22Rv1 (cell line): ENCODE data around the gene BRK1.

Experiments
- ZFX ChIP-seq: fragments of 450-650 bp; IDR thresholded peaks from 2 replicates; pipeline ENCODE4 v1.6.1; 2017; ENCODE audit warnings: antibody characterized with exemption, borderline replicate concordance
- TF ChIP-seq, protein P1 (sequence below): fragments of 450-650 bp; IDR thresholded peaks from 2 replicates; pipeline ENCODE4 v1.5.1; 2017; ENCODE audit warnings: mild to moderate bottlenecking

DNA sequence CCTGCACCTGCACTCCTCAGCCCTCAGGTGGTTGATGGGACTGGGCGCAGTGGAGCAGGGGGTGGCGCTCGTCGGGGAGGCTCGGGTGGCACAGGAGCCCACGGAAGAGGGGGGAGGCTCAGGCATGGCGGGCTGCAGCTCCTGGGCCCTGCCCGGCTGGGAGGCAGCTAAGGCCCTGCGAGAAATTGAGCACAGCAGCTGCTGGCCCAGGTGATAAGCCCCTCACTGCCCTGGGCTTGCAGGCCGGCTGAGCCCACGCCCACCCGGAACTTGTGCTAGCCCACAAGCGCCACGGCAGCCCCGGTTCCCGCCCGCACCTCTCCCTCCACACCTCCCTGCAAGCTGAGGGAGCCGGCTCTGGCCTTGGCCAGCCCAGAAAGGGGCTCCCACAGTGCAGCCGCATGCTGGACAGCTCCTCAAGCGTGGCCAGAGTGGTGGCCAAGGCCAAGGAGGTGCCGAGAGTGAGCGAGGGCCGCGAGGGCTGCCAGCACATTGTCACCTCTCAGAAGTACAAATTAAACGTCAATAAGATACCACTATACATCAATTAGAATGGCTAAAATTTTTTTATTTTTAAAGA is 21.0 kb downstream of the BRK1 start:
- TF ChIP-seq, protein P1, sequence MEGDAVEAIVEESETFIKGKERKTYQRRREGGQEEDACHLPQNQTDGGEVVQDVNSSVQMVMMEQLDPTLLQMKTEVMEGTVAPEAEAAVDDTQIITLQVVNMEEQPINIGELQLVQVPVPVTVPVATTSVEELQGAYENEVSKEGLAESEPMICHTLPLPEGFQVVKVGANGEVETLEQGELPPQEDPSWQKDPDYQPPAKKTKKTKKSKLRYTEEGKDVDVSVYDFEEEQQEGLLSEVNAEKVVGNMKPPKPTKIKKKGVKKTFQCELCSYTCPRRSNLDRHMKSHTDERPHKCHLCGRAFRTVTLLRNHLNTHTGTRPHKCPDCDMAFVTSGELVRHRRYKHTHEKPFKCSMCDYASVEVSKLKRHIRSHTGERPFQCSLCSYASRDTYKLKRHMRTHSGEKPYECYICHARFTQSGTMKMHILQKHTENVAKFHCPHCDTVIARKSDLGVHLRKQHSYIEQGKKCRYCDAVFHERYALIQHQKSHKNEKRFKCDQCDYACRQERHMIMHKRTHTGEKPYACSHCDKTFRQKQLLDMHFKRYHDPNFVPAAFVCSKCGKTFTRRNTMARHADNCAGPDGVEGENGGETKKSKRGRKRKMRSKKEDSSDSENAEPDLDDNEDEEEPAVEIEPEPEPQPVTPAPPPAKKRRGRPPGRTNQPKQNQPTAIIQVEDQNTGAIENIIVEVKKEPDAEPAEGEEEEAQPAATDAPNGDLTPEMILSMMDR, result no peak
- TF ChIP-seq ZFX, result no peak
